ENCODE data around the gene PRSS33.

Gene PRSS33

DNA sequence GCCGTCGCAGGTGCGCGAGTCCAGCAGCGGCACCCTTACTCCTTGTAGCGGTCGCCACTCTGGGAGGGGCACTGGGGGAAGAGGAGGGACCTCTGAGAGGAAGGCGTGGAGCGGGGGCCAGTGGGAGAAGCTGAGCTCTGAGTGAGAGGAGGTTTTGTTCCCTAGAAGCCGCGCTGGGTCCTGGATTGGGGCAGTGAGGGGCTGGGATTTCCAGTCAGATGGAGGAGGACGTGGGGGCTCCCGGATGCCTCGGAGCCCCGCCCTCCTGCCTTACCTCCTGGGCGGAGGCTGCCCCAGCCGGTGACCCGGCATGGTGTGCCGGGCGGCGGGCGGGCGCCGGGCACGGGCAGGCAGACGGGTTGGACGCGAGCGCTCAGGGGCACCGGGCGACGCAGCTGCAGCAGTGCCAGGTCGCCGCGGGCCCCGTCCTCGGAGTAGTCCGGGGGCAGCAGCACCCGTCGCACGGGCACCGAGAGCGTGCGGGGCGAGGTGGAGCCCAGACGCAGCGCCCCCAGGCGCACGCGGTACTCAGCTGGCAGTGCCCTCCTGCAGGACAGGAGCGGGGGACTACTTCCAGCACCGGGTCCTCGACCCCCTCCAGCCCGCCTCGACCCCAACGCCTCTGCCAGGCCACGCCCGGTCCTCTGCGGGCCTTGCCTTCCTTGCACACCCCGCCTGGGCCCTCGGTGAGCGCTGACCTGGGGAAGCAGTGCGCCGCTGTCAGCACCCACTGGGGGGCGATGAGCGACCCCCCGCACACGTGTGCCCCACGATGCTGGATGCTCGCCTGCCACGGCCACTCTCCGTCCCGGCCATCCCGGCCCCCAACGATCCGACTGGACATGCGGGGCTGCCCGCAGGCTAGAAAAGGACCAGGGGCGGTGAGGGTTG lies 2.0 kb downstream of the PRSS33 start:
- H3K4me3 ChIP-seq (ENCODE audit: low read depth, low read length): no peak overlapping the region
- DNase-seq (ENCODE audit: low read depth, low spot score): no peak
- ChIA-PET CTCF (interaction anchor here (2.0 kb wide), 1 partner anchor 54 kb away, joined by 6 read pairs; no protein-coding TSS in a partner anchor), POLR2A (no interaction called here)
- TF ChIP-seq CTCF (IDR thresholded peaks at IDR 0.05; ENCODE audit: insufficient read depth, low read length, missing control alignments): no peak

- POLR2A ChIA-PET: no interaction called here
These were observed 2.8 kb downstream of the PRSS33 start for GRCh38 chr16:2784358-2785100.

DNA sequence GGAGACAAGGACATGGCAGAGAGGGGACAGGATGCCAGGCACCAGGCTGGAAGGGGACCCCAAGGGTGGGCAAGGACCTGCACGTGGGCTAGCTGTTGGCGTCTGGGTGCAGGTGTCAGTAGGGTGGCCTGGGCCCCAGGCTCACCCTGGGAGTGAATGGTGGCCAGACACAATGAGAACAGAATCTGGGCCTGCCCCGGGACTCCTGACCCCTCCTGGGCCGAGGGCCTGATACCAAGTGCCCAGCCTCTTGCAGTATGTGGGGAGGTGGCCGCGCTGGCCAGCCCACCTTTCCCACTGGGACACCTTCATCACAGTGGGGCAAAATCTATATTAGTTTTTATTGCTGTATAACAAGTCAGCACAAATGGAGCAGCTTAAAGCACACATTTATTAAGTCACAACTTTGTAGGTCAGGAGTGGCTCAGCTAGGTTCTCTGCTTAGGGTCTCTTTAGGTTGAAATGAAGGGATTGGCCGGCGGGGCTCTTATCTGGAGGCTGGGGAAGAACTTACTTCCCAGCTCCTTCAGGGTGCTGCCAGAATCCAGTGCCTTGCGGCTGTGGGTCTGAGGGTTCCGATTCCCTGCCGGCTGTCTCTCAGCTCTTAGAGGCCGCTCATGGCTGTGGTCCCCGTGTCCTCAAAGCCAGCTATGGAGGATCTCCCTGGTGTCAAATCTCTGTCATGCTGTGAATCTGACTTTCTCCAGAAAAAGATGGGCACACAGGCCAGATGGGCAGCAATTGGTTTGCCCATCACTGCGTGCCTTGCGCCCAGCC lies 3.6 kb downstream of the PRSS33 start:
- TF ChIP-seq CTCF (IDR thresholded peaks at IDR 0.05; ENCODE audit: insufficient read depth, low read length, missing control alignments): no peak
- ChIA-PET CTCF (interaction anchor here (1.2 to 2.0 kb wide), 2 partner anchors 55 to 84 kb away, joined by 4 to 6 read pairs; no protein-coding TSS in a partner anchor), POLR2A (no interaction called here)
- no peak overlapping the region for H3K4me3 ChIP-seq (ENCODE audit: low read depth, low read length)
- no peak for DNase-seq (ENCODE audit: low read depth, low spot score)

More at GRCh38 chr16:2784358-2785100, 2.8 kb downstream of the PRSS33 start:
- CTCF ChIA-PET: interaction anchor here (2.0 kb wide), 1 partner anchor 54 kb away, joined by 6 read pairs; no protein-coding TSS in a partner anchor
- TF ChIP-seq CTCF (IDR thresholded peaks at IDR 0.05; ENCODE audit: insufficient read depth, low read length, missing control alignments): no peak
- no peak overlapping the region for H3K4me3 ChIP-seq (ENCODE audit: low read depth, low read length)
- no peak for DNase-seq (ENCODE audit: low read depth, low spot score)

DNA sequence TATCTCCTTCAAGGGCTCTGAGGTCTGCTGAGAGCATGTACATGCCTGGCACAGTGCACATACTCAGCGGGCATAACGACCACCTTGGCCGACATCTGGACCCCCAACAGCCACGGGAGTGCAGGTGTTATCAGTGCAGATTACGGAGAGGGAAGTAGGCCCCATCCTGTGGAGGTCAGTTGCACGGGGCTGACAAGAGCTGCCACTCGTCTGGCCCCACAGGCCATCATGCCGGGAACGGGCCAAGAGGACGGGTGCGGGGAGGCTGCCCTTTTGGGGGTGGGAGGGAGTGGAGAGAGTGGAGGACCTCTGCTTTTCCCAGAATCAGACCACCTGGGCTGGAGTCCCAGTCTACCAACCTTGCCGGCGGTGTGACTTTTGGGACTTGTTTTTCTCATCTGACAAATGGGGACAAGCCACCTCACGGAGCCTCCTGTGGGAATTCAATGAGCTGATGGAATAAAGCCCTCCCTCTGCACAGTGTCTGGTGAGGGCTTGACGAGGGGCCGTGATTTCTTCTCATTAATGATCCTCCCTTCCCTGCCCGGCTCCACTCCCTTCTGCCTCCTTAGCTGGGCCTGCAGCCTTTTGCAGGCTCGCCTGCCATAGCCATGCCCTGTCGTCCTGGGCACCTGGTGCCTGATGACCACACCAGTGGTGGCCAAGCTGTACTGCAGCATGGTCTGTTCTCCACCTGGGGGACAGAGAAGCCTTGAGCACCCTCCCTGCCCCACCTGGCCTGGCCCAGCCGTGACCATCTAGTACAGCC lies 4.6 kb downstream of the PRSS33 start:
- TF ChIP-seq CTCF (IDR thresholded peaks at IDR 0.05; ENCODE audit: insufficient read depth, low read length, missing control alignments): no peak
- no peak overlapping the region for H3K4me3 ChIP-seq (ENCODE audit: low read depth, low read length)
- ChIA-PET CTCF (interaction anchor here (1.2 to 2.0 kb wide), 2 partner anchors 56 to 85 kb away, joined by 4 to 6 read pairs; no protein-coding TSS in a partner anchor), POLR2A (no interaction called here)
- no peak for DNase-seq (ENCODE audit: low read depth, low spot score)

DNA sequence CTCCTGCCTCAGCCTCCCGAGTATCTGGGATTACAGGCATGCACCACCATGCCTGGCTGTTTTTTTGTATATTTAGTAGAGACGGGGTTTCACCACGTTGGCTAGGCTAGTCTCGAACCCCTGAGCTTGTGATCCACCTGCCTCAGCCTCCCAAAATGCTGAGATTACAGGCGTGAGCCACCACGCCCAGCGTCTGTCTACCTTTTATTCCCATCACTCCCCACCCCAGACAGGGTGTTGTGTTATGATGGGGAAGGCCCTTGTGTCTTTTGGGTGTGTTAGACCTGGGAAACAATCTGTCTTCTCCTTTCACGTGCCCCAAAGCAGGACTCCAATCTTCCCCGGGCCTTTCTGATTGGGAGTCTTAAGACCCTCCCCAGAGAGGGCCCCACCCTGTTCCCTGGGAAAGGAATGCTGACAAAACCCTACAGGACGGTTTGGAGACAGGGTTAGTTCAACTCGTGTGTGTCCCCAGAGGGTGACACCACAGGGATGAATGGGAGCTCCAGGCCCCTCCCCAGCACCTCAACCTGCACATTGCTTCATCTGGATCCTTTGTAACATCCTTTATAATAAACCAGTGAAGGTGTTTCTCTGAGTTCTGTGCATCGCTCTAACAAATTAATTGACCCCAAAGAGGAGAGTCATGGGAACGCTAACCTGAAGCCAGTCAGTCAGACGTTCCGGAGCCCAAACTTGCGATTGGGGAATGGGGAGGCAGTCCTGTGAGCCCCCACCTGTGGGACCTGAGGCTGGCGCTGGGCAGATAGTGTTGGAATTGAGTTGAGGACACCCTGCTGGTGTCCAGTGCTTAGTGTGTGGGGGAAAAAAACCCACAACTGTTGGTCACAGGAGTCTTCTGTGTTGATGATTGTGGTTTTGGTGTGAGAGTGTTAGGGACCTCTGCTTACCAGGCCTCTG lies 7.1 kb downstream of the PRSS33 start:
- TF ChIP-seq CTCF (IDR thresholded peaks at IDR 0.05; ENCODE audit: insufficient read depth, low read length, missing control alignments): no peak
- ChIA-PET CTCF (interaction anchor here (0.7 kb wide), 2 partner anchors 84 to 88 kb away, joined by 3 read pairs; no protein-coding TSS in a partner anchor), POLR2A (no interaction called here)
- H3K4me3 ChIP-seq (ENCODE audit: low read depth, low read length): no peak overlapping the region
- no peak for DNase-seq (ENCODE audit: low read depth, low spot score)

All from AG04449 (cell line).